ENCODE results near the gene CGB1. TPM values are rescaled to one million over a fixed set of nuclear protein-coding genes. Genes with fewer than 3 reads are reported as not detected.
A peak's percentile ranks its signal among the peaks of the same experiment; 100 is the strongest.
"Not testable (repeated sequence)": the region's sequence is repeated elsewhere in the genome, so short reads cannot be mapped to it uniquely, and the experiment has no call there.

Gene CGB1
- total RNA-seq, 4 donors from 2014 or later, result not detected

DNA sequence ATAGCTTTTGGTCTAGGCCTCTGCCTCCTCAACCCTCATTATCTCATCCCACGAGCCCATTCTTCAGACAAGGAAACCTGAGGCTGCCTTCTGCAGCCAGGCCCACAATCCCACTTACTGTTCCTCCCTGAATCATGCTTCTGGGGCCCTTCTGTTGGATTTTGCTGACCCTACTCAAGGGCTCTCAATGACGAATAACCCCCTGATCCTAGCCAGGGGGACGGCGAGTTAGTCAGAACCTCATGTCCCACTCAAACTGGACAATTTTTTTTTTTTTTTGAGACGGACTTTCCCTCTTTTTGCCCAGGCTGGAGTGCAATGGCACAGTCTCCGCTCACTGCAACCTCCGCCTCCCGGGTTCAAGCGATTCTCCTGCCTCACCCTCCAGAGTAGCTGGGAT, 14.6 kb downstream of the CGB1 start:
- WGBS, result 90% methylated on average over 9 of the region's 9 CpGs
- no peak overlapping the region for H3K4me3 ChIP-seq
- TF ChIP-seq POLR2AphosphoS5 (IDR thresholded peaks at IDR 0.05) (no peak), POLR2A (IDR thresholded peaks at IDR 0.05) (no peak), EP300 (IDR thresholded peaks at IDR 0.05) (no peak)
- TF ChIP-seq, protein P1, sequence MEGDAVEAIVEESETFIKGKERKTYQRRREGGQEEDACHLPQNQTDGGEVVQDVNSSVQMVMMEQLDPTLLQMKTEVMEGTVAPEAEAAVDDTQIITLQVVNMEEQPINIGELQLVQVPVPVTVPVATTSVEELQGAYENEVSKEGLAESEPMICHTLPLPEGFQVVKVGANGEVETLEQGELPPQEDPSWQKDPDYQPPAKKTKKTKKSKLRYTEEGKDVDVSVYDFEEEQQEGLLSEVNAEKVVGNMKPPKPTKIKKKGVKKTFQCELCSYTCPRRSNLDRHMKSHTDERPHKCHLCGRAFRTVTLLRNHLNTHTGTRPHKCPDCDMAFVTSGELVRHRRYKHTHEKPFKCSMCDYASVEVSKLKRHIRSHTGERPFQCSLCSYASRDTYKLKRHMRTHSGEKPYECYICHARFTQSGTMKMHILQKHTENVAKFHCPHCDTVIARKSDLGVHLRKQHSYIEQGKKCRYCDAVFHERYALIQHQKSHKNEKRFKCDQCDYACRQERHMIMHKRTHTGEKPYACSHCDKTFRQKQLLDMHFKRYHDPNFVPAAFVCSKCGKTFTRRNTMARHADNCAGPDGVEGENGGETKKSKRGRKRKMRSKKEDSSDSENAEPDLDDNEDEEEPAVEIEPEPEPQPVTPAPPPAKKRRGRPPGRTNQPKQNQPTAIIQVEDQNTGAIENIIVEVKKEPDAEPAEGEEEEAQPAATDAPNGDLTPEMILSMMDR (IDR thresholded peaks at IDR 0.05), result no peak
- no peaks in the 10 kb centered on the region for H3K9me3 ChIP-seq
- H3K4me1 ChIP-seq, result peaks cover 27% of the 10 kb centered on the region
- H3K36me3 ChIP-seq, result no peaks in the 10 kb centered on the region
- peaks cover 6% of the 10 kb centered on the region for H3K27me3 ChIP-seq
- H3K27ac ChIP-seq, result no peak overlapping the region
- no peak for DNase-seq (ENCODE audit: low spot score in 2 of 2)

DNA sequence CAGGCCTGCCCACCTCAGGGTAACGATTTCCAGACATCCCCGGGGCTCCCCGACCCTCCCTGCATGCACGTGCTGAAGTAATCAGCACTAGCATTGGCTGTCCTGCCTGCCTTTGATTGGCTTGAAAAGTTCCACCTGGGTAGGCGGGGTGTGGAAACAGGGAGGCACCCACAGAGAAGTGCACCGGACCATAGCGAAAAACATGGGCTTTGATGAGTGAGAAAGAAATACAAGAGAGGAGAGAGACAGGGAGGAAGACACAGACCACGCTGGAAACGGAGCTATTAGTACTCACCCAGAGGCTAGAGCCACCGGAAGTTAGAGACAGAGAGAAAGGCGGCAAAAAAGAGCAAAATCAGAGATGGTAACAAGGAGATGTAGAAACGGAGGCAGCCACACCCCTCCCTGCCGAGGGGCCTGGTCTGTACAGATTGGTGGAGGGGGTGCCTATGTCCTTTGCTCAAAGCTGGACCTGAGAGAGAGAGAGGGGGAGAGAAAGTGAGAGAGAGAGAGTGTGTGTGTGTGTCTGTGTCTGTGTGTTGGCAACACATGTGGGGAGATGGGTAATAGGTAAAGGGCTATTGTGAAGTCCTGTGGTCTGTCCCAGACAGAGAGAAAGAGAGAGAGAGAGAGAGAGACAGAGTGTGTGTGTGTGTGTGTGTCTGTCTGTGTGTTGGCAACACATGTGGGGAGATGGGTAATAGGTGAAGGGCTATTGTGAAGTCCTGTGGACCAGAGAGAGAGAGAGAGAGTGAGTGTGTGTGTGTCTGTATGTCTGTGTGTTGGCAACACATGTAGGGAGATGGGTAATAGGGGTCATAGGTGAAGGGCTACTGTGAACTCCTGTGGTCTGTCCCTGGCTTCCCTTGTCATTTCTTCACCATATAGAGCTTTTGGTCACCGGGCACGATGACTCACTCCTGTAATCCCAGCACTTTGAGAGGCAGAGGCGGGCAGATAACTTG, 15.5 kb downstream of the CGB1 start:
- H3K4me1 ChIP-seq, result peaks cover 27% of the 10 kb centered on the region
- no peak overlapping the region for H3K4me3 ChIP-seq
- no peak overlapping the region for H3K27ac ChIP-seq
- no peak for TF ChIP-seq EP300 (IDR thresholded peaks at IDR 0.05)
- TF ChIP-seq, protein P1 (IDR thresholded peaks at IDR 0.05), result no peak
- no peak for TF ChIP-seq POLR2AphosphoS5 (IDR thresholded peaks at IDR 0.05)
- no peak for TF ChIP-seq POLR2A (IDR thresholded peaks at IDR 0.05)
- peaks cover 3% of the 10 kb centered on the region for H3K36me3 ChIP-seq
- WGBS, result 40% methylated on average over 16 of the region's 16 CpGs
- peaks cover 6% of the 10 kb centered on the region for H3K27me3 ChIP-seq
- no peaks in the 10 kb centered on the region for H3K9me3 ChIP-seq
- DNase-seq (ENCODE audit: low spot score in 2 of 2), result no peak

DNA sequence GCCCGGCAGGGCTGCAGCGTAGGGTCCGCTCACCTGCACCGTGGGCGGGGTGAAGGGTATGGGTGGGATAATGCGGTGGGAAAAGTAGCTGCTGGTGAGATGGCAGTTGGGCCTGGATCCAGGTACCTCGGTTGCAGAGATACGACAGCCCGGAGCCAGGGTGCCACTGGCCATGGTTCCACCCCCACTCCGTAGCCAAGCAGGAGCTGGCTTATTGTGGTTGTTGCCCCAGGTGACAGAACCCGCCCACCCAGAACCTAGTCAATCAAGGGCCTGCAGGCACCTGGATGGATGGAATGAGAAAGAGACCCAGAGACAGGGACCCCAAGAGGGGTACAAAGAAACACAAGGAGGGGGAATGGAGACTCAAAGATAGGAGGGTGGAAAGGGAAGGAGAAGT, 16.4 kb downstream of the CGB1 start:
- no peak for DNase-seq (ENCODE audit: low spot score in 2 of 2)
- peaks cover 6% of the 10 kb centered on the region for H3K27me3 ChIP-seq
- no peak overlapping the region for H3K4me3 ChIP-seq
- H3K36me3 ChIP-seq, result peaks cover 12% of the 10 kb centered on the region
- H3K27ac ChIP-seq, result no peak overlapping the region
- 65% methylated on average over 11 of the region's 11 CpGs for whole genome bisulfite sequencing
- peaks cover 27% of the 10 kb centered on the region for H3K4me1 ChIP-seq
- TF ChIP-seq, protein P1 (IDR thresholded peaks at IDR 0.05), result no peak
- no peak for TF ChIP-seq POLR2A (IDR thresholded peaks at IDR 0.05)
- no peaks in the 10 kb centered on the region for H3K9me3 ChIP-seq

DNA sequence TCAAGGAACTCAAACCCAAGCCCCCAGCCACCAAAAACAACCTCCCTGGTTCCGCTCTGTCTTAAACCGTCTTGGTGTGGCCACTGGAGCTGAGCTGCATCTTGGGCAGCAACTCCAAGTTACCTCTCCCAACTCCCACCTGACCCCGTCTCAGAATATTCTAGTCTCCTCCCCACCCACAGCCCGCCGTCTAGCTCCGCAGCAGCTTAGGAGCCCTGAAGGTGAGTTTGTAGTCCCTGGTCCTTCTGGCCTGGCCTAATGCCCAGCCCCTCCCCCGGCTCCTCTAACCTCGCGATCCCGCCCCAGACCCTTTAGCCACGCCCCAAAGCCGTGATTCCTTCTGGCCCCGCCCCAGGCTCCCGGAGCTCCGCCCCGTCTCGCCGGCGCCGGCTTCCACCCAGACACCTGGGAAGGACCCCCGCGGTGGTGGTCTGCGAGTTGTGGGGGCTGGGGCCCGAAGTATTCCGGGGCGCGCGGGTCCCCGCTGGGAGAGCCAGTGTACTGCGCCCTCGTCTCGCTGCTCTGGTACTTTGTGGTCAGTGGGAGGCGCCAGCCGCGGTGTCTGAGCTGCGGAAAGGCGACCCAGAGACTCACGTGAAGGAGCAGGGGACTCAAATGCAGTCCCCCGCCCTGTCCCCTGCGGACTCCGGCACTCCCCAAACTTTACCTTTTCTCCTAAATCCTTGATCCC, 17.3 kb downstream of the CGB1 start:
- Histone ChIP-seq H3K27ac (no peak overlapping the region), H3K27me3 (peaks cover 6% of the 10 kb centered on the region), H3K9me3 (no peaks in the 10 kb centered on the region), H3K4me1 (peaks cover 27% of the 10 kb centered on the region), H3K36me3 (peaks cover 21% of the 10 kb centered on the region), H3K4me3 (peak overlapping the region; percentile 54)
- WGBS, result 7% methylated on average over 28 of the region's 41 CpGs
- TF ChIP-seq POLR2AphosphoS5 (IDR thresholded peaks at IDR 0.05) (no peak), EP300 (IDR thresholded peaks at IDR 0.05) (no peak), POLR2A (IDR thresholded peaks at IDR 0.05) (no peak)
- TF ChIP-seq, protein P1 (IDR thresholded peaks at IDR 0.05), result no peak
- peak; percentile 75 to 86 for DNase-seq (ENCODE audit: low spot score in 2 of 2)

DNA sequence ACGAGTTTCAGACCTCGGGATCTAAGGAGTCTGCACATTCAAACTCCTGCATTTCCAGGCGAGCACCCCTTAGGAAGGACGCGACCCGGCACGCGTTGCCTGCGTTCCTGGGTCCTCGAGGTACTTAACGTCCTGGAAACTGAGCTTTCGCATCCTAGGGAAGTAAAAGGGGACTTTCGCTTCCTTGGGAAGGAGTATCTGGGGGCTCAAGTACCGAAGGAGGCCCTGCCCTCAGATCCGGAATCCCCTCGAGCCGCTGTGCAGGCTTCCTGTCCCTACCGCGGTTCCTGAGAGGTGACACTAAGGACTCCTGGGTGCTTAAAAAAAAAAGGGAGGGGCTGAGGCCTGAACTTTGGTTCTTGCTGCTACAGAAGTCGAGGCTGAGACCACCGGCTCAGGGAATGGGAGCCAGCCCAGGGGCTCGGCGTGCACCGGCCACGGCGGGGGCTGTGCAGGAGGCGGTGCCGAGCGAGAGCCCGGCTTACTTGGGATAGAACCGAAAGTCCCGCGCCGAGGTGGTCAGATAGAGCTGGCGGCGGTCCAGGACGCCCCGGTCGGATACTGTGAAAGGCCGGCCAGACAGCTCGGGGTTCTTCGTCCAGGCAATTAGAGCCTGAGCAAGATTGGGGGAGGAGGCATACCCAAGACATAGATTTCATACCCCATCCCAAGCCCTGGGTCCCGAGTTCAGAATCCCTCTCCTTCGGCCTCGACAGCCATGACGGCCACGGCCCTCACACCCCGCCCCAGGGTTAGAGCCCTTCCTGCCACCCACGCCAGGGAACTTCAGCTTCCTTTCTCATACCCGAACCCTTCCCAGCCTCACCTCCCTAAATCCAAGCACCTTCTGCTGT, 18.1 kb downstream of the CGB1 start:
- Histone ChIP-seq H3K4me1 (peaks cover 27% of the 10 kb centered on the region), H3K4me3 (peak overlapping the region; percentile 54), H3K36me3 (peaks cover 24% of the 10 kb centered on the region)
- WGBS, result 3% methylated on average over 24 of the region's 50 CpGs
- not testable (repeated sequence) for DNase-seq (ENCODE audit: low spot score in 2 of 2); H3K27ac ChIP-seq; H3K9me3 ChIP-seq; H3K27me3 ChIP-seq

All from suprapubic skin (tissue), 4 donors.